ENCODE measurements around the gene POLR2F.

GRCh38 chr22:37981282-37982011 lies 27.9 kb downstream of the POLR2F start:
- TF ChIP-seq CTCF (IDR thresholded peaks at IDR 0.05), result no peak
- no peak for TF ChIP-seq ZFX (IDR thresholded peaks at IDR 0.05; ENCODE audit: borderline replicate concordance)

Data from 22Rv1 (cell line).